Measurements from ENCODE around the gene SLC66A1.

SLC66A1 gene

DNA sequence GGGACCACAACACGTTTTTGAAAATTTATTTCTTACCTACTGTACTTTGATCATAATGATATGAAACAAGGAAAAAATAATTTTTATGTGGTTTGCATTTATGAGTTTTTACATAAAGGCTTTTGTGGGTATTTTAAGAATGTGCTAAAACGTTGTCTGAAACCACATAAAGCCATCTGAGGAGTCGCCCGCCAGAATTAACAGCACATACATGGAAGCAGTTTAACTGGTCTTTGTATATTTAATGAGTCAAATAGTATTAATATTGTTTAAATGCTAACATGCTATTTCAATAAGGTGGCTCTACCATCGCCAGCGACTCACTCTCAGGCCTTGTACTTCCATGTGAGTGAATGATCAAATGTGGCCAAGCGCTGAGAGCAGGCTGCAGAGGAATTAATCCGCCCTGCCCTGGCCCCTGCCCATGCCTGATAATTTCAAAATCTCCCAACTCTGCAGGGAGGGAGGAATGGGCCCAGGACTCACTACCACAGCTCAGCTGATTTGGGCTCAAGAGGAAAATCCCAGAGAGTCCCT lies 49.6 kb downstream of the SLC66A1 start:
- no peak for TF ChIP-seq POLR2A (IDR thresholded peaks at IDR 0.05; ENCODE audit: extremely low read depth, insufficient read length)
- TF ChIP-seq, protein P1, sequence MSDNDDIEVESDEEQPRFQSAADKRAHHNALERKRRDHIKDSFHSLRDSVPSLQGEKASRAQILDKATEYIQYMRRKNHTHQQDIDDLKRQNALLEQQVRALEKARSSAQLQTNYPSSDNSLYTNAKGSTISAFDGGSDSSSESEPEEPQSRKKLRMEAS (IDR thresholded peaks at IDR 0.05; ENCODE audit: low read depth, low read length) = no peak
- no peak for TF ChIP-seq MYC (IDR thresholded peaks at IDR 0.05; ENCODE audit: low read depth, low read length)
- TF ChIP-seq, protein P2, sequence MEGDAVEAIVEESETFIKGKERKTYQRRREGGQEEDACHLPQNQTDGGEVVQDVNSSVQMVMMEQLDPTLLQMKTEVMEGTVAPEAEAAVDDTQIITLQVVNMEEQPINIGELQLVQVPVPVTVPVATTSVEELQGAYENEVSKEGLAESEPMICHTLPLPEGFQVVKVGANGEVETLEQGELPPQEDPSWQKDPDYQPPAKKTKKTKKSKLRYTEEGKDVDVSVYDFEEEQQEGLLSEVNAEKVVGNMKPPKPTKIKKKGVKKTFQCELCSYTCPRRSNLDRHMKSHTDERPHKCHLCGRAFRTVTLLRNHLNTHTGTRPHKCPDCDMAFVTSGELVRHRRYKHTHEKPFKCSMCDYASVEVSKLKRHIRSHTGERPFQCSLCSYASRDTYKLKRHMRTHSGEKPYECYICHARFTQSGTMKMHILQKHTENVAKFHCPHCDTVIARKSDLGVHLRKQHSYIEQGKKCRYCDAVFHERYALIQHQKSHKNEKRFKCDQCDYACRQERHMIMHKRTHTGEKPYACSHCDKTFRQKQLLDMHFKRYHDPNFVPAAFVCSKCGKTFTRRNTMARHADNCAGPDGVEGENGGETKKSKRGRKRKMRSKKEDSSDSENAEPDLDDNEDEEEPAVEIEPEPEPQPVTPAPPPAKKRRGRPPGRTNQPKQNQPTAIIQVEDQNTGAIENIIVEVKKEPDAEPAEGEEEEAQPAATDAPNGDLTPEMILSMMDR (IDR thresholded peaks at IDR 0.05; ENCODE audit: low read depth, low read length) = no peak
- H3K4me3 ChIP-seq (ENCODE audit: low read depth, low read length) = no peak overlapping the region

DNA sequence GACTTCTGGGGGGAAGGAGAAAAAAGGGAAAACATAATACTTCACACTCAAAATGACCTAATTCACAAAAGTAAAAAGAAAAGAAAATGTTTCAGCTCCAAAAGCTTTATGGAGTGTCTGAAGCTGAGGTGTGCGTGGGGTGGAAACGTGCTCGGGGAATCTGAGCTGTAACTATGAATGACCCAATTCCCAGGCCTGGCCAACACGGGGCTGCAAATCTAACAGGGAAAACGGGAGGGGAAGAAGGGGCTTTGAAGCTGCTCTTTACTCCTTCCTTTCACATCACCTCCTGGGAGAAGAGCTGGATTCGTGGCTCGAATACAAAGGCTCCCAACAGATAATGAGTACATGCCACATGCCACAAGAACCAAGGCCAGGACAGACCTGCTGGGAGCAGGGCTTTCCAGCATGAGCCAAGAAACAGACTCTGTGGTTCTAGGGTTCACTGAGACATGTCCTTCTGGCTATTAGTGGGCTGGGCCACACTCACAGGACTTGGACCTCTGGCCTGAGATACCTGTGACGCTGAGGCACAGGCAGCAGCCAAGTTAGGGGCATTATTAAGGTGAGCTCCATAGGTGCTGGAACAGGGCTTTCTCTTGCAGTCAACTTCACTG lies 51.5 kb downstream of the SLC66A1 start:
- TF ChIP-seq, protein P1 (IDR thresholded peaks at IDR 0.05; ENCODE audit: low read depth, low read length) = no peak
- H3K4me3 ChIP-seq (ENCODE audit: low read depth, low read length) = no peak overlapping the region
- no peak for DNase-seq (ENCODE audit: low read depth)

More for the DNA sequence above, 49.6 kb downstream of the SLC66A1 start:
- no peak for DNase-seq (ENCODE audit: low read depth)

DNA sequence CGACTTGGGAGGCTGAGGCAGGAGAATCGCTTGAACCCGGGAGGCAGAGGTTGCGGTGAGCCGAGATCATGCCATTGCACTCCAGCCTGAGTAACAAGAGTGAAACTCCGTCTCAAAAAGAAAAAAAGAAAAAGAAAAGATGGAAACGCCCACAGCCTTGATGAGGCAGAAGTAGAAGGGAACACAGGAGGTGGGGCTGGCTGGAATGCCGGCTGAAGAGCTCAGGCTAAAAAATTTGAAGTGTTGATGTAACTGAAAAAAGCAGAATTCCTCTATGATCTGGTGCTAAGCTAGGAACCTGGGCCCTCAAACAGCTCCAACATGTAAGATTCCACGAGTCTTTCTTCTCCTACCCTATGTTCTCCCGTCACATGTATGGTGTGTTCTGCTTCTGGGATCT lies 53.6 kb downstream of the SLC66A1 start:
- TF ChIP-seq, protein P2 (IDR thresholded peaks at IDR 0.05; ENCODE audit: low read depth, low read length) = no peak
- no peak for TF ChIP-seq MYC (IDR thresholded peaks at IDR 0.05; ENCODE audit: low read depth, low read length)
- no peak for DNase-seq (ENCODE audit: low read depth)
- H3K4me3 ChIP-seq (ENCODE audit: low read depth, low read length) = no peak overlapping the region

DNA sequence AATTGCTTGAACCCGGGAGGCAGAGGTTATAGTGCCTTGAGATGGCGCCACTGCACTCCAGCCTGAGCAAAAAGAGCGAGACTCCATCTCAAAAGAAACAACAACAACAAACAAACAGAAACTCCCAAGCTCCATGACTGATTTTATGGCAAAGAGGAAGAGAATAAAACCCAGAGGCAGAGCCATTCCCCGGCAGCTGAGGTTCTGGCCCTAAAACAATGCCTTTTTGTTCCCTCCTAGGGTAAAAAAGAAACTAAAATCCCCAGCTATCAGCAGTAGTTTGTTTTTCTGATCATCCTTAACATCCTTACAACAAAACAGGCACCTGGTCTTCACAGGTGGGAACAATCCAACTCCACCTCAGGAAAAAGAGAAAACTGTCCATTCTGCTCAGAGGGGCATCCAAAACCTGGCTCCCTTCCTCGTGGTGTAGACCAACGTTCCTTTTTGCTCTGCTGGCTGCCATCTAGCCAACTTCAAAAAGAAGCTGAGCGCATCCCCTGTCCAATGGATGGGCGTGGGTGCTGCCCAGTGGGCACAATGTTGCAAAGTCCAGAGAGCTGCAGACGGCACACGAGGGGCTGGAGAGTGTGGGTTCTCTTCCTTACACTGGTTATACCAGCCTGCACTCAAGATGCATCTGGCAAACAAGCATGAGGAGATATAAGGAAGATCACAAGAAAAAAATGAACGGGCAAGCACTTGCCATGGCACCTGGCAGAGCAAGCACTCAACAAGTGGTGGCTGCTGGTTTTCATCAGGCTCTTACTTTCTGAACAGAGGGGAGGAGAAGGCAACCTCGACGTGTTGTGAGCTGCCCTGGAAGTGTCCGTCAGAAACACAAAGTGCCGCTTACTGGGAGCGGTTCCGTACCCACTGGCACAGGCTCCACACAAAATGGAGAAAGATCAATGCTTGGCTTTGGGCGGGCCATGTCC lies 54.7 kb downstream of the SLC66A1 start:
- no peak overlapping the region for H3K4me3 ChIP-seq (ENCODE audit: low read depth, low read length)
- no peak for DNase-seq (ENCODE audit: low read depth)
- TF ChIP-seq, protein P2 (IDR thresholded peaks at IDR 0.05; ENCODE audit: low read depth, low read length) = no peak
- TF ChIP-seq MYC (IDR thresholded peaks at IDR 0.05; ENCODE audit: low read depth, low read length) (no peak), POLR2A (IDR thresholded peaks at IDR 0.05; ENCODE audit: extremely low read depth, insufficient read length) (no peak)
- TF ChIP-seq, protein P1 (IDR thresholded peaks at IDR 0.05; ENCODE audit: low read depth, low read length) = no peak

DNA sequence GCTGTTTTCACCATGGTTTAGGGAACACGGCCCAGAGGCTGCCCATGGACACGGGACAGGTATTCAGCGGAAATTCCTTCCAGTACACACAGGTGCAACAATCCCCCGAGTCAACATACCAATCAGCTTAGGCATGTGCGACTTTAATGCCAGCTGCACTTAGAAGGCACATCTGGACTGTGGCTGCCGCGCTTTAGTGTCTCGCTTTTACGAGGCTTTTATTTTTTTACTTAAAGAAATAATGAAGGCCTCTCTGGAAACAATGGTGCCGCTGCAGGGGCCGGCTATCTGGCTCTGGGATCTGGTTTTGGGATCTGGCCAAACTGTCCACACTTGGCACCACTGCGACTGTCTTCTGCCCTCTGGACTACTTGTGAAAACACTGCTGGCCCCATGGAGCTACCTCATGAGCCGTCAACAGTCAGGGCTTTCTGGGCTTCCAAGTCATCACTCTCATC lies 55.5 kb downstream of the SLC66A1 start:
- H3K4me3 ChIP-seq (ENCODE audit: low read depth, low read length) = no peak overlapping the region
- TF ChIP-seq, protein P2 (IDR thresholded peaks at IDR 0.05; ENCODE audit: low read depth, low read length) = no peak
- TF ChIP-seq MYC (IDR thresholded peaks at IDR 0.05; ENCODE audit: low read depth, low read length) = no peak
- no peak for DNase-seq (ENCODE audit: low read depth)

- TF ChIP-seq POLR2A (IDR thresholded peaks at IDR 0.05; ENCODE audit: extremely low read depth, insufficient read length) = no peak
- TF ChIP-seq, protein P1 (IDR thresholded peaks at IDR 0.05; ENCODE audit: low read depth, low read length) = no peak
- TF ChIP-seq MYC (IDR thresholded peaks at IDR 0.05; ENCODE audit: low read depth, low read length) = no peak
- TF ChIP-seq, protein P2 (IDR thresholded peaks at IDR 0.05; ENCODE audit: low read depth, low read length) = no peak
Observed at GRCh38 chr1:19368050-19368449, 55.9 kb downstream of the SLC66A1 start.

More at GRCh38 chr1:19368050-19368449, 55.9 kb downstream of the SLC66A1 start:
- no peak overlapping the region for H3K4me3 ChIP-seq (ENCODE audit: low read depth, low read length)
- no peak for DNase-seq (ENCODE audit: low read depth)

All from NB4 (cell line).